T-helper 2 cell treated with Interferon-gamma antibody and Interleukin-4, amounts not matched to agents 5 μg/mL and 100 μg/mL, for 36 hours (primary cell): Measurements from ENCODE around the gene ALDH3B1.

ENCODE experiments used
- DNase-seq: peaks from one replicate; pipeline ENCODE4 v3.0.0; 2021; ENCODE audit warnings: low spot score
- H3K27ac Mint-ChIP-seq: one replicate; pipeline ENCODE4 v1.8.0; 2021; ENCODE audit warnings: mild to moderate bottlenecking, mixed read lengths
- H3K27me3 Mint-ChIP-seq: one replicate; pipeline ENCODE4 v1.8.0; 2021; ENCODE audit warnings: low read depth, mixed read lengths
- H3K36me3 Mint-ChIP-seq: one replicate; pipeline ENCODE4 v1.8.0; 2021; ENCODE audit warnings: low read depth, mixed read lengths
- H3K4me1 Mint-ChIP-seq: one replicate; pipeline ENCODE4 v1.8.0; 2021; ENCODE audit warnings: low read depth, mixed read lengths
- H3K4me3 Mint-ChIP-seq: one replicate; pipeline ENCODE4 v1.8.0; 2022; ENCODE audit warnings: mild to moderate bottlenecking, moderate library complexity, mixed read lengths
- H3K9me3 Mint-ChIP-seq: one replicate; pipeline ENCODE4 v1.8.0; 2021; ENCODE audit warnings: mixed read lengths

ALDH3B1 gene

DNA sequence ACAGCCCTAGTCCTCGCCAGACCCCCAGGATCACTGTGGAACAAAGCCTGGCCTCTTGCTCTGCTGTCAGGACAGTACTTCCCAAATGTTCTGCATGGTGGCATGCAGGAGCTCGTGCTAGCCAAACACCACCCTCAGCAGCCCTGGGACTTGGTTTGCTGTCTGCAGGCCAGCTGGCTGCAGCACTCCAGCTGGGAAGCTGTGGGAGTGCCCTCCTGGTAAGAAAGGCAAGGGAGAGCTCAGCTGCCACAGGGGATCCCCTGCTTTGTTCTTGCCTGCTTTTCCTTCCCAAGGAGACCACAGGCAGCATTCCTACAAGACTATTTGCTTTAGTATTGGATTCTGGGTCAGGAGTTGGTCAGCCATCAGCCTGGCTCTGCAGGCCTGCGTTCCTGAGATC lies 56.6 kb downstream of the ALDH3B1 start:
- Mint-ChIP-seq H3K4me1 (no peaks in the 10 kb centered on the region), H3K27ac (no peak overlapping the region), H3K27me3 (no peaks in the 10 kb centered on the region), H3K36me3 (peaks cover 3% of the 10 kb centered on the region), H3K9me3 (no peaks in the 10 kb centered on the region), H3K4me3 (no peak overlapping the region)
- DNase-seq: no peak

DNA sequence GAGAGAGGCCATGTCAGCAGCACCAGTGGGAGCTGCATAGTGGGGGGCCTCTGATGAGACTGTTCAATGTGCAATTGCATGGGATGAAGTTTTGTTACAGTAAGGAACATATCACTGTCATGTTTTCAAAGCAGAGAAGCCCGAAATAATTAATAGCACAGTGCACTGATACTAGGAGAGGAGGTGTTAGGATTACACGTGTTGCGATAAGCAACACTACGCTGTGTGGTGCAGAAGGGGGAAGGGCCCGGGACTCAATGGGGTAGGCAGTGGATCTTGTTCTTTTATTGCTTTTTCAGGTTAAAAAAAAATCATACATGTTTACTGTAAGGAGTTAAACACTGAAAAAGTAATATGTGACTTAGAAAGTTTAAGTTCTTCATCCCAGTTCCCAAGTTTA lies 57.9 kb downstream of the ALDH3B1 start:
- Mint-ChIP-seq H3K9me3 (no peaks in the 10 kb centered on the region), H3K27ac (no peak overlapping the region), H3K4me1 (no peaks in the 10 kb centered on the region), H3K36me3 (peaks cover 4% of the 10 kb centered on the region), H3K4me3 (no peak overlapping the region), H3K27me3 (no peaks in the 10 kb centered on the region)
- no peak for DNase-seq

DNA sequence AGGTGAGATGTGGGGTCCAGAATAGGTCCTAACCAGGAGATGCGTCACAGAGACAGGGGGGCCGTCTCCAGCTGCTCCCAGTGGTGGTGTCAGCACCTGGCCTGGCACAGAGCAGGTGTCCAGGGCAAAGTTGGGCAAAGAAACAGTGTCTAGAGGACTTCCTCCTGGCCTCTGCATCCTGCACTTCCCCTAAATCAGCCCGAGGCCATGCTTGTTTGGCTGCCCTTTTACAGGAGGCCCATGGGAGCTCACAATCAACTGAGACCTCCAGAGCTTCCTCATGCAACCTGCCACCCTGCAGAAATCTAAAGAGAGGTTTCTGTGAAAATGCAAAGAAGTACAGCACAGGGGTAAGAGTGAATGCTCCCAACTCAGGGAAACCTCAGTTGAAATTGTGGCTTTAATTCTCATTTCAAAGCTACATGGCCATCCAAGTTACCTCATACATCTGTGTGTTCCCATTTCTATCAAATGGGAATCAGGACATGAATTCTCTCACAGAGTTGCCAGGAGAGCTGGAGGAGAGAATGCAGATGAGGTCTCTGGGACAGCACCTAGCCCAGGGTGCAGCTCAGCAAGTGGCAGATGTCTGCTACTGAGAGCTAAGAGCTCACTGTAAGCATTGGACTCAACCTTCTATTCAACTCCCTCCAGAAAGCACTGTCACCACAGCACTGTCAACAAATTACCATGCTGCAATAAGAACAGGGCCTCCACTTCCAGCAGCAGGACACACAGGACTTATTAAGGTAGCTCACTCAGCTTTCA lies 61.3 kb downstream of the ALDH3B1 start:
- Mint-ChIP-seq H3K27ac (no peak overlapping the region), H3K27me3 (no peaks in the 10 kb centered on the region), H3K4me1 (no peaks in the 10 kb centered on the region), H3K9me3 (no peaks in the 10 kb centered on the region), H3K36me3 (peaks cover 3% of the 10 kb centered on the region), H3K4me3 (no peak overlapping the region)
- DNase-seq: no peak

- no peaks in the 10 kb centered on the region for H3K9me3 Mint-ChIP-seq
- no peak overlapping the region for H3K4me3 Mint-ChIP-seq
- peaks cover 3% of the 10 kb centered on the region for H3K36me3 Mint-ChIP-seq
- H3K27me3 Mint-ChIP-seq: no peaks in the 10 kb centered on the region
- H3K27ac Mint-ChIP-seq: no peak overlapping the region
- DNase-seq: no peak
- no peaks in the 10 kb centered on the region for H3K4me1 Mint-ChIP-seq
Observed at GRCh38 chr11:68074584-68075352, 64.6 kb downstream of the ALDH3B1 start.

GRCh38 chr11:68076371-68077042 lies 66.4 kb downstream of the ALDH3B1 start:
- peaks cover 4% of the 10 kb centered on the region for H3K36me3 Mint-ChIP-seq
- H3K27me3 Mint-ChIP-seq: no peaks in the 10 kb centered on the region
- H3K4me1 Mint-ChIP-seq: no peaks in the 10 kb centered on the region
- DNase-seq: no peak
- no peak overlapping the region for H3K27ac Mint-ChIP-seq
- H3K4me3 Mint-ChIP-seq: no peak overlapping the region
- no peaks in the 10 kb centered on the region for H3K9me3 Mint-ChIP-seq

DNA sequence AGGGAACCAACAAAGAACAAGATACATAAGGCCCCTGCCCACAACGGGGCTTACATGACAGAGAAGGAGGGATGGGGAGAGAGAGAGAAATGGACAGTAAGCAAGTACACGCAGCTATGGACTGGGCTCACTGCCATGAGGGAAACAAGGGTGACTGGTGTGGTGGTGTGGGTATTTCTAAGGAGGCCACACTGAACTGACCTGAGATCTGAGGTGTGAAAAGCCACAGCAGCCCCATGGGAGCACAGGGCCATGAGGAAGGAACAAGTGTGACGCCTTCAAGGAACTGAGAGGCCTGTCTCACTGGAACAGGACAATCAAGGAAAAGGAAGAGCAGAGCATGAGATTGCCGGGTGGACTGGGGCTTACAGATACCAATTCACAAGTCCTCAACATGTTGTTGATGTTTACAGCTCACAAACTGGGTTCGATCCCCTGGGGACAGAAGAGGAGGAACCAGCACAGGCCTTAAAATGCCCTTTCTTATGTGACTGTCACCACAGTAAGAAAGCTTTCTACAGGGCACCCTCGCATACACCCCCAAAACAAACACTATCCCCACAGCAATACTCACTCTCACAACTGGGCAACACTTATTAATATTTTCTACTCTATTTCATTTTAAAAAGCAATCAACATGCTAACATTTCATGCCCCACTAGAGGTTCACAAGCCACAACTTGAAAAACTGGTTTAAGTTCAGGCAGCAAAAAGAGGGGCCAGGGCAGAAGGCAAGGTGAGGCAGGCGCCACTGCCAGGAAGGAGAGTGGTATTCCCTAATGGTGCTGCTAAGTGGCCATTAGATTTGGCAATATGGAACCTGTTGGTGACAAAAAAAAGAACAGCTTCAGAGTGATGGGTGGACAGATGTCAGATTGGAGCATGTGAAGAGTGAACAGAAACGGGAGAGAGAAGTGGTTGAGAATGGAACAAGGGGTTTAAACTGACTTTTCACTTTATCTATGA lies 67.8 kb downstream of the ALDH3B1 start:
- no peak for DNase-seq
- H3K36me3 Mint-ChIP-seq: peaks cover 2% of the 10 kb centered on the region
- no peaks in the 10 kb centered on the region for H3K4me1 Mint-ChIP-seq
- H3K9me3 Mint-ChIP-seq: no peaks in the 10 kb centered on the region
- no peaks in the 10 kb centered on the region for H3K27me3 Mint-ChIP-seq
- H3K27ac Mint-ChIP-seq: no peak overlapping the region
- no peak overlapping the region for H3K4me3 Mint-ChIP-seq
